GM19351 (cell line): Measurements from ENCODE around the gene DZIP1L.

Source experiments
- ATAC-seq: cut with Tn5 transposase; IDR thresholded peaks from one replicate; pipeline ENCODE4 v1.9.1; 2021; ENCODE audit warnings: mild to moderate bottlenecking, moderate library complexity; ENCODE audit not compliant: unreplicated experiment

DZIP1L gene

DNA sequence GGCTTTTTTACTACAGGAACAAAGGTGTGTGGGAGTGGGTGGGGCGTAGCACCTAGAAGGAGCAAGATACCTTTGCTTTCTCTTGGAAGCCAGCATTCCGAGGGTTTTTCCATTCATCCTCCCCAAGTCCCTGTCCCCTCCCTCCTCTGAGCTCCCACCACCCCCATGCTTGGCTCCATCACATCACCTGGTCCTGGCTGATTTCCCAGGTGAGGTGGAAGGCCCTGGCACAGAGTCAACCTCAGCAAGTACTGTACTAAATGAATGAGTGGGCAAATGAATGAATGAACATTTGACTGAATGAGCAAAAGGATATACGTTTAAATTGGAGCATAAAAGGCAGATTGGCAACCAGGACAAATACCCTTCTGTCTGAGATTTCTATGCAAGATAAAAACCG lies 45.4 kb downstream of the DZIP1L start:
- no peak for ATAC-seq

GRCh38 chr3:138068579-138069174 lies 46.7 kb downstream of the DZIP1L start:
- peak; percentile 78 for ATAC-seq

DNA sequence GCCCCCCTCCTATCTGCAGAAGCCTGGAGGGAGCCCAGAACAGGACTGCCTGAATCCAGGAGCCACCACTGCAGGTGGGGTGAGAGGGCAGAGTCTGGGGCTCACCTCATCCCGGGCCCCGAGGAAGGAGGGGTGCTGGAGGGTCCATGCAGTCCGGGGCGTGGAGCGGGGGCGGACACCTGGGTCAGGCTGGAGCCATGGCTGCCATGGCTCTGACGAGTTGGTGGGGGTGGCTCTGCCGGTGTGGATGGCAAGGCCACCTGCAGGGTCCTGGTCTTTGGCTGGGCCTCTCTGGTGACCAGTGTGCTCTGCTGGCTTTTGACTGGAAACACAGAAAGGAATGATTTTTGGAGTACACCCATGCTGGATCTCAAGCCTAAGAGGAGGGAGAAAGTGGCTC lies 47.4 kb downstream of the DZIP1L start:
- ATAC-seq: no peak

DNA sequence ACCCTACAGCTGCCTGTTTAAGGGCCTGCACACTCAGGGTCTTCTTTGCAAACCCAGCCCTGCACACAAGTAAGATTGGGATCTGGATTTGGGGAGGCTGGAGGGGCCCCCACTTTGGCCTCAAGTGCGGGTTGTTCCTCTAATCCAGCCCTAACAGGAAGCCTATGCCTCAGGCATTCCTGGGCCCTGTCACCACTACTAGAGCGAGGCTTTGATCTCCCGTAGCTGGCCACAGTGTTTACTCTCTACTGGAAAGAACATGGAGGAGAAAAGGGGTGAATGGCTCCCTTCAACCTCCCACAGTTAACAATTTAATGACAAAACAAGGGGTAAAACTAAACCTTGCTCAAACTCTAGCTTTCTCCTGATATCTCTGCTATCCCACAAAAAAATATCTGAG lies 48.4 kb downstream of the DZIP1L start:
- ATAC-seq: no peak

DNA sequence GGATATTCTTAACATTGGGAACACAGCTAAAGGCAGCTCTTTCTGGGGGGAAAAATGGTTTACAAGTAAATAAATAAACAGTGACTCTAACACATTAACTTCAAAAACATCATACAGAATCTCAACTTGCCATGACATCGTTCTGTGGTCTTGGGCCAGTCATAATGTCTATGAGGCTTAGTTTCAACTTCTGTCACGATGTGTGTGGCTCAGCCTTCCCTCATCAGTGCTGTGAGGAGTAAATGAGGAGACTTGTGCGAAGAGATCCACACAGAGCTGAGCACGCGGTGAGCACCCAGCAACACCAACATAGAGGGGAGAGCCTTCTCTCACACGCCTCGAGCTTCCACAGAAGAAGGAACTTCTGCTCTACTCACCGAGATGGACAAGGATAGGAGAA lies 49.0 kb downstream of the DZIP1L start:
- peak; percentile 92 for ATAC-seq

- ATAC-seq: peak; percentile 3
Observed at GRCh38 chr3:138065949-138066348, 49.5 kb downstream of the DZIP1L start.

DNA sequence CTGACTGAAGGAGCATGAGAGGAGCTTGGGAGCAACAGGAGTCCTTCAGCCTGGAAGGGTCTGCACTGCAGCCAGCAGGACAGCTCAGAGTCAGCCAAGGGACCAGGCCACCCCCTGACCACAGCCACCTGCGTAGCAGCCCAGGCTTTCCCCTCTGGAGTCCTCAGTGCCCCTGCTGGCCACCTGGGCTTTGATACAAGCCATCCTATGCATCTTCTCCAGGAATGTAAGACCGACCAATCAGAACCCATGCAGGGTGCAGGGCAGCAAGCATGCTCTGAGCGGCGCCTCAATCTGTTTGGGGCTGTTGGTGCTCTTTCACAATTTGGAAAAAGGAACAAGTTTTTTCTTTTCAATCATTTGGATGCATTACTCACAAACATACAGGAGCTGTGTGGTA lies 52.0 kb downstream of the DZIP1L start:
- no peak for ATAC-seq

DNA sequence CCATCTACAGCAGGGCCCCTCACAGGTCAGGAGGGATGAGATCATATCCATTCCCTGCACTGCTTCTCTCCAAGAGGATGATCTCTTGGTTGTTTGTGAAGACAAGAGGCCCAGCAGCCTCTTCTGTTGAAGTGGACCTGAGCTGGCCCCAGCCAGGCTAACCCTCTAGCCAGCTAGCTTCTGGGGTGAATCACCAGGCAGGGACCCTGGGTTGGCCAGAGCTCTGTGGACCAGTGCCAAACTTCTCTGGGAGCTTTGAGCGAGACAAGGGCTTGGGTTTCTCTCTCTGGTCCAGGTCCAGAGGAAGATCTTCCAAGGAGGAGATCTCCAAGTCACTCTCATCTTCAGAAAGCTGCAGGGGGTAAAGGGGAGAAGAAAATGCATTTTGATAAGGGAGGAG lies 52.8 kb downstream of the DZIP1L start:
- ATAC-seq: no peak

DNA sequence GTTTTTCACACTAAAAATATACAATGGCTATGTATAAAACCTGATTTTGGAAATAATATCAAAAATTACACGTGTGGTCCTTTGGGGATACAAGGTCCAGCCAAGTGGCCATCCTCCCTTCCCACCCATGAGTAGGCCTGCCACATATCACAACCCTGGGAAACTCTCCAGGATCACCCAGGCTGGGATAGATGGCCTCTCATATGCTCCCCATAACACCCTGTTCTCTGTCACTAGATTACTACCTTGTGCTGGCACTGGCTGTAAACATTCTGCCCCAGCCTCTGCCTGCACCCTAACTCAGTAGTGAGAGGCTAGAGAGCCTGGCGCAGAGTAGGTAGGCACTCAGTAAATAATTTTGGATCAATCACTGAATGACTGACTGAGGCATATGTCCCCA lies 53.4 kb downstream of the DZIP1L start:
- ATAC-seq: no peak

- ATAC-seq: peak; percentile 82
Observed at GRCh38 chr3:138060792-138061191, 54.6 kb downstream of the DZIP1L start.

DNA sequence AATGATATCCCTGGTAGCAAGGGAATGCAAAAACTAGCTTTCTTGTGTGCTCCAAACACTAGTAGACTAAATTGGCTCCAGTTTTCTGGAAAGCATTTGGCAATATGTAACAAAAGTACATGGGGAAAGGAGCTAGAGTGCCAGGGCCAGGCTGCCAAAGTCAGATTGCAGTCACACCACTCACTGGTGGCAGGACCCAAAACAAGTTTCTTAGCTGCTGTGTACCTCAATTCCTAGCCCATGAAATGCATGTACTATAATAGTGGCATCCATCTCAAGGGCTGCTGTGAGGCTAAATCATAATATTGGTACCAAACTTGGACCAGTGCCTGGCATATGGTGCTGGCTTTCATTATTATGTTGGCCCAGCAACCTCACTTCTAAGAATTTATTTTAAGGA lies 56.1 kb downstream of the DZIP1L start:
- no peak for ATAC-seq

DNA sequence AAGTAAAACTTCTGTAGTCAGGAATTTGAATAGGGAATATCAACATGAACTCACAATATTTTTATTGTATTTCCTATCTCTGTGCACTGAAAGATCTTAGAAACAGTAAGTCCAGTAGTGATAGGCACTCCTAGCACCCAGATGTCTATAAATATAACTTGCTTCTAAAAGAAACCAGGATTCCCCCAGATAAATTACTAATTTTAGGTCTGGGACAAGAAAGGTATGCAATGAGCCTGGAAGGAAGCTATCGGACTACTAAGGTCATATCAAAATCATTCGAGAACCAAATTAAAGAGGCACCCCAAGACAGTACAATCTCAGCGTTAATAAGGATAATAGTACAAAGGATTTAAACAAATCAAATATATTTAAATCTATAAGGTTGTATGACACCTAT lies 58.0 kb downstream of the DZIP1L start:
- no peak for ATAC-seq

- no peak for ATAC-seq
Observed at GRCh38 chr3:138054057-138054456, 61.4 kb downstream of the DZIP1L start.

GRCh38 chr3:138051947-138052802 lies 63.2 kb downstream of the DZIP1L start:
- ATAC-seq: peak; percentile 83

DNA sequence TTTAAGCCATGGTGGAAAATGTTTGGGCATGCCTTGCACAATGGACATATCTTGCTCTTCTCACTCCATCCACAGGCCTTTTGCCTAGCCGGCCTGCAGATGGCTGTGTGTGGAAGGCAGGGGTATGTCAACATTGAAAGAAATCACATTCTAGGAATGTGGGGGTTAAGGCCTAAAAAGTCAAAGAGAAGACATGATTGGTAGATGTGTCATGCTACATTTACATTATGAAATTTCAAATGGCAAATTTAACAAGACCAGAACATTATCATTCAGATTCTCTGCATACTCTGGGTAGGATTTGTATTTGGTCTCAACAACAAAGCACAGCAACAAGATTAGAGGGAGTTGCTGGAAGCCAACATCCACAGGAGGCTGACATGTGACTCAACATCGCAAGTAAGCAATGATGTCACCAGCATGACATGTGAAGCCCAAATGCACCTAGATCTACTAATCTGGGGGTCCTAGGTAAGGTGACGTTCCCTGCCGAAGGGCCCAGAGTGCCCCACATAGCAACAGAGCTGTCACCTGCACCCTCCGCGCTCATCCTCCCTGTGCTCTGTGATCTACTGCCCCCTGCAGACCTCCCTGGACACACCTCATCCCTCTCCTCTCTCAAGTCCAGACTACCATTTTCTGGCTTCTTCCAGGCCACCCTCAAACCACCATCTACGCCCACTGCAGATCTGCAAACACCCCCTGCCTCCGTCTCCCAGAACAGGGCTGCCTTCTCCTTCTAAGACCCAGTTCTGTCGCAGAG lies 66.1 kb downstream of the DZIP1L start:
- ATAC-seq: no peak

- ATAC-seq: no peak
Observed at GRCh38 chr3:138047596-138048158, 67.7 kb downstream of the DZIP1L start.

- peak; percentile 58 for ATAC-seq
Observed at GRCh38 chr3:138046955-138047354, 68.5 kb downstream of the DZIP1L start.

GRCh38 chr3:138046085-138046484 lies 69.3 kb downstream of the DZIP1L start:
- no peak for ATAC-seq

DNA sequence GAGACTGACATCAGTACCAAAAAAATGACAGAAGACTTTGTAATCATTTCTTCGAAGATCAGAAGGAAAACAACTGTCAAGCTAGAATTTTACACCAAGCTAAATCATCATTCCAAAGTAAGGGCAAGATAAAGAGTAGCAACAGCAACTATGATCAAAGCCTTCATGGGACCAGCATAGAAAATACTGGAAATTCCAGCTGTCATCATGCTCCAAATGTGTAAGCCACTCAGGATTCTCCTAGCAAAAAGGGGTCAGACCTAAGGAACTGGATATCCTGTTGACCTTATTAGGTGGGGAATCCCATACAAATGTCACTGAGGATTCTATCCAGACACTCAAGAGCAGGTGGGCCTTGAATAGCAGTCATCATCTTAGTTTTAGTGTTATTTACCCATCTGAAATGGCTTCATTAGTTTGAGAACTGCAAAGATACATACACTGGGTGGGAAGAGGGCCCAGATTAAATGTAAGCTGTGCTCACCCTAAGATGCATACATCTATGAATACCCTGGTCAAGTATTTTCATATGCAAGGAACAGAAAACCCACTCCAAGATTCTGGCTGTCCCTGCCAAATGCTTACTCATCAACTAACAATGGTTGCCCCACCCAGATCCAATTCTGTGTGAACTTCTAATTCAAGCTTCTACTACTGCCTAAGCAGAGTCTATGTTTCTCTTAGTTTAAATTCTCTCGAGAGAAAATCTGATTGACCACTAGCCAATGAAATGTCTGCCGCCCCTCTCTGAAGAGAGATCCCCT lies 72.0 kb downstream of the DZIP1L start:
- ATAC-seq: no peak

DNA sequence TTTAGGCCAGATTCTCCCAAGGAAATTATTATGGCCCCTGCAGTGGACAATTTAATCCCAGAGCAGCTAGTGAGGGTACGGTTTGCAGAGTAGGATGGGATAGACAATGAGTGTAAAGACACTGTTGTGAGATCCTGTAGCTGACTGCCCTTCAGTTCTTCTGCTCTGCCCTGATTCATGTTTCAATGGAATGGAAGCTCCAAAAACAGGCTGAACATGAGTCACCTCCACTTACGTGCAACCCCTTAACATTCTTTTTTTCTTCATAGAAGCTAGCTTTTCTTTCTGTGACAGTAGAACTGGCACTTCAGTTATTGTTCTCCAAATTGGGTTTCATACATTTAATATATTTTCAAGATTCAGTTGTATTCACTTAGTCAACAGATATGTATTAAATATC lies 73.4 kb downstream of the DZIP1L start:
- no peak for ATAC-seq
